B cell (primary cell): ENCODE data around the gene JPT2. TPM values are rescaled to one million over a fixed set of nuclear protein-coding genes. Genes with fewer than 3 reads are reported as not detected.

Experiments
- ATAC-seq: fragments of 200-7000 bp; cut with Tn5 transposase; one replicate; pipeline ENCODE4 v1.10.0; 2021; ENCODE audit warnings: low read depth, mild to moderate bottlenecking, moderate number of reproducible peaks, moderate library complexity
- CTCF ChIA-PET: fragments of 350-600 bp; sonication (Branson Sonifier 250); formaldehyde crosslinking; loops from one replicate; lab custom pipeline; 2021; ENCODE audit warnings: antibody characterized with exemption, inconsistent platforms; lab: Charles Lee
- POLR2A ChIA-PET: fragments of 350-600 bp; sonication (Branson Sonifier 250); formaldehyde crosslinking; loops from one replicate; lab custom pipeline; 2021; ENCODE audit warnings: antibody characterized with exemption; lab: Charles Lee
- DNase-seq: peaks from one replicate; pipeline ENCODE4 v3.0.0; 2013
- H2AFZ ChIP-seq: 2 replicates; pipeline ENCODE4 v1.6.1; 2012; ENCODE audit warnings: mild to moderate bottlenecking, low read depth, low read length; ENCODE audit not compliant: insufficient read depth, poor library complexity, severe bottlenecking
- H3K27ac ChIP-seq, 2 donors: 1 replicate in 1 of 2; 2 replicates in 1 of 2; pipeline ENCODE4 v1.5.1; 2012 to 2013; ENCODE audit warnings: low read length in 2 of 2, mild to moderate bottlenecking in 2 of 2, moderate library complexity in 1 of 2
- H3K27me3 ChIP-seq, 4 experiments: fragments of 200-600 bp in 1 of 4; sonication (generic) in 1 of 4; replicated peaks in 1 of 4; 1 replicate in 2 of 4; 2 replicates in 2 of 4; pipeline versions ENCODE4 v1.6.1 to v1.7.0; 2013 to 2016; ENCODE audit warnings: low read length in 3 of 4, mild to moderate bottlenecking in 2 of 4, mixed read lengths in 1 of 4, moderate library complexity in 1 of 4; ENCODE audit not compliant: insufficient read depth in 4 of 4, control insufficient read depth in 3 of 4; ENCODE audit errors: control extremely low read depth in 1 of 4
- H3K36me3 ChIP-seq, 2 experiments: replicated peaks in 1 of 2; 1 replicate in 1 of 2; 2 replicates in 1 of 2; pipeline versions ENCODE4 v1.6.1 to v1.7.1; 2013; ENCODE audit warnings: low read length in 1 of 2; ENCODE audit not compliant: insufficient read depth in 2 of 2, control insufficient read depth in 1 of 2; ENCODE audit errors: control extremely low read depth in 1 of 2, extremely low read depth in 1 of 2
- H3K4me1 ChIP-seq, 2 donors: fragments of 200-600 bp in 1 of 2; sonication (generic) in 1 of 2; 1 replicate in 1 of 2; 2 replicates in 1 of 2; pipeline versions ENCODE4 v1.5.1 to v1.6.1; 2013 to 2017; ENCODE audit warnings: low read length in 2 of 2; ENCODE audit not compliant: control insufficient read depth in 2 of 2, insufficient read depth in 2 of 2
- H3K4me2 ChIP-seq: replicated peaks from 2 replicates; pipeline ENCODE3; 2012; ENCODE audit warnings: mild to moderate bottlenecking, low read depth, low read length; ENCODE audit not compliant: poor library complexity, severe bottlenecking
- H3K4me3 ChIP-seq, 5 experiments: fragments of 200-600 bp in 1 of 5; sonication (generic) in 1 of 5; 1 replicate in 3 of 5; 2 replicates in 2 of 5; pipeline versions ENCODE4 v1.5.1 to v1.7.0; 2011 to 2016; ENCODE audit warnings: low read length in 4 of 5, mild to moderate bottlenecking in 4 of 5, low read depth in 2 of 5, control low read depth in 1 of 5, moderate library complexity in 1 of 5; ENCODE audit not compliant: insufficient read depth in 1 of 5; ENCODE audit errors: control extremely low read depth in 1 of 5, extremely low read depth in 1 of 5
- H3K79me2 ChIP-seq: fragments of 200-600 bp; sonication (generic); one replicate; pipeline ENCODE4 v1.6.0; 2016; ENCODE audit warnings: low read length; ENCODE audit not compliant: control insufficient read depth, insufficient read depth
- H3K9ac ChIP-seq: fragments of 200-600 bp; sonication (generic); 2 replicates; pipeline ENCODE4 v1.6.1; 2017; ENCODE audit warnings: mild to moderate bottlenecking, low read length, moderate library complexity
- H3K9me3 ChIP-seq, 3 donors: one replicate each; pipeline versions ENCODE4 v1.6.1 to v1.7.1; 2013; ENCODE audit warnings: low read length in 2 of 3; ENCODE audit not compliant: control insufficient read depth in 2 of 3, insufficient read depth in 1 of 3; ENCODE audit errors: control extremely low read depth in 1 of 3
- H4K20me1 ChIP-seq: 2 replicates; pipeline ENCODE4 v1.6.0; 2012; ENCODE audit warnings: mild to moderate bottlenecking, low read length; ENCODE audit not compliant: insufficient read depth, control insufficient read depth, poor library complexity, severe bottlenecking
- H3K27ac Mint-ChIP-seq: one replicate; pipeline ENCODE4 v1.8.0; 2021; ENCODE audit warnings: mixed read lengths
- H3K27me3 Mint-ChIP-seq: one replicate; pipeline ENCODE4 v1.8.0; 2021; ENCODE audit warnings: mixed read lengths
- H3K4me1 Mint-ChIP-seq: one replicate; pipeline ENCODE4 v1.8.0; 2021; ENCODE audit warnings: mixed read lengths
- H3K4me3 Mint-ChIP-seq: one replicate; pipeline ENCODE4 v1.8.0; 2021; ENCODE audit warnings: mixed read lengths
- H3K9me3 Mint-ChIP-seq: one replicate; pipeline ENCODE4 v1.8.0; 2022; ENCODE audit warnings: mixed read lengths; ENCODE audit not compliant: insufficient read depth
- CTCF ChIP-seq: fragments of 200-600 bp; IDR thresholded peaks from one replicate; pipeline ENCODE4 v1.8.0; 2022; ENCODE audit warnings: antibody characterized with exemption, mild to moderate bottlenecking
- EZH2 ChIP-seq: IDR thresholded peaks from 2 replicates; pipeline ENCODE4 v1.6.1; 2012; ENCODE audit warnings: borderline replicate concordance, low read depth, mild to moderate bottlenecking, moderate library complexity, low read length; ENCODE audit not compliant: insufficient read depth, poor library complexity, severe bottlenecking
- WGBS: methylation state at CpG from one replicate; pipeline ENCODE4 v1.1.5; 2013; ENCODE audit warnings: missing lambda C conversion rate; ENCODE audit not compliant: insufficient coverage; 5-methylcytosine and 5-hydroxymethylcytosine counted together
- intact Hi-C: fragments of 100-400 bp; cut with micrococcal nuclease; formaldehyde crosslinking; loops from one replicate; pipeline ENCODE4 v1.10.0; 2022
- polyA plus RNA-seq: library from polyadenylated mRNA; depleted of rRNA; stranded (reverse); fragments of >200 nt; gene quantifications from 2 replicates; pipeline ENCODE4 v1.2.3, GENCODE V29; 2012
- total RNA-seq, 2 donors: library from RNA; stranded (reverse); fragments of 120-200 nt in 1 of 2; gene quantifications; 1 replicate in 1 of 2; 2 replicates in 1 of 2; pipeline versions ENCODE4 v1.2.3 to v1.2.4, GENCODE V29; 2013 to 2022

Gene JPT2
- total and polyA plus RNA-seq, 2 donors (not counting 1 experiment from before 2014, with no cell fraction given) = 10.7 to 45.7 TPM

GRCh38 chr16:1706386-1707192 is 28.5 kb downstream of the JPT2 start:
- Mint-ChIP-seq H3K4me1 (peaks cover 43% of the 10 kb centered on the region), H3K27ac (peak overlapping the region; percentile 98), H3K4me3 (peak overlapping the region; percentile 98), H3K27me3 (no peaks in the 10 kb centered on the region), H3K9me3 (no peaks in the 10 kb centered on the region)
- Histone ChIP-seq H2AFZ (peak overlapping the region; percentile 82), H3K9ac (peak overlapping the region; percentile 98), H3K27ac (peak overlapping the region; percentile 89 to 91), H3K4me1 (peaks cover 15 to 37% of the 10 kb centered on the region in 2 donors), H3K36me3 (peaks cover 0 to 19% of the 10 kb centered on the region in 2 experiments), H3K9me3 (no peaks in the 10 kb centered on the region), H3K79me2 (peaks cover 62% of the 10 kb centered on the region), H3K4me3 (peak overlapping the region; percentile 75 to 96 (median 96)), H3K4me2 (peak overlapping the region; percentile 94), H3K27me3 (no peaks in the 10 kb centered on the region), H4K20me1 (peaks cover 35% of the 10 kb centered on the region)
- intact Hi-C loops = loop anchor here (1.0 to 5.0 kb wide), 7 partner anchors 8 to 266 kb away; partner anchors contain the start of genes CLCN7, CRAMP1, EME2 and IFT140
- ATAC-seq (peak; percentile 31), DNase-seq (peak; percentile 61)
- TF ChIP-seq CTCF = no peak
- no peak for TF ChIP-seq EZH2
- WGBS = under 1% methylated on average over 44 of the region's 62 CpGs
- ChIA-PET POLR2A (interaction anchor here (0.5 to 2.5 kb wide), 14 partner anchors 7 to 1176 kb away, joined by 3 to 15 read pairs (median 7); partner anchors contain the start of genes FAHD1, HAGH, JPT2 and NME3), CTCF (interaction anchor here (0.7 to 2.4 kb wide), 18 partner anchors 7 to 286 kb away, joined by 3 to 16 read pairs (median 4); partner anchors contain the start of genes EME2, JPT2, MRPS34 and NME3)
